ENCODE measurements around the gene C16orf46. TPM values are rescaled to one million over a fixed set of nuclear protein-coding genes. Genes with fewer than 3 reads are reported as not detected.

C16orf46 gene
- total and polyA plus RNA-seq, 9 of the 15 experiments (the other 6 are each of a cell fraction or from before 2014, with no cell fraction given): 0.10 to 0.98 (median 0.41) TPM; not detected in 1

GRCh38 chr16:81035398-81035974 is 41.6 kb downstream of the C16orf46 start, which contains the start of gene ATMIN (continued):
- TF ChIP-seq BRD9 (IDR thresholded peaks at IDR 0.05; ENCODE audit: low read depth, partially characterized antibody): no peak
- TF ChIP-seq CEBPG (CRISPR knock-in tag; IDR thresholded peaks at IDR 0.05): no peak
- no peak for TF ChIP-seq CEBPG (tag; conservative IDR thresholded peaks at IDR 0.05 in 1 of 2, IDR thresholded peaks at IDR 0.05 in 1 of 2)
- no peak for TF ChIP-seq ATF6 (CRISPR knock-in tag; IDR thresholded peaks at IDR 0.05)
- TF ChIP-seq AFF4 (CRISPR knock-in tag; IDR thresholded peaks at IDR 0.05): no peak
- TF ChIP-seq RBM14 (IDR thresholded peaks at IDR 0.05; ENCODE audit: borderline replicate concordance, insufficient read depth, low read depth, low read length): no peak
- no peak for TF ChIP-seq ZNF184 (CRISPR knock-in tag; IDR thresholded peaks at IDR 0.05)
- TF ChIP-seq ZC3H11A (IDR thresholded peaks at IDR 0.05; ENCODE audit: low read depth, low read length): peak; percentile 55; the same call in 1 of the 2 replicates
- TF ChIP-seq BHLHE40 (IDR thresholded peaks at IDR 0.05; ENCODE audit: low read length): peak; percentile 24; the same call in 1 of the 2 replicates
- peak in 1 of 2 experiments; percentile 79; a peak in 2 of 4 replicates for TF ChIP-seq NONO (IDR thresholded peaks at IDR 0.05; ENCODE audit: low read depth in 2 of 2, low read length in 1 of 2)
- TF ChIP-seq STAT6 (CRISPR knock-in tag; IDR thresholded peaks at IDR 0.05): no peak
- no peak for TF ChIP-seq TOE1 (IDR thresholded peaks at IDR 0.05; ENCODE audit: borderline replicate concordance)
- TF ChIP-seq TOE1 (CRISPR knock-in tag; IDR thresholded peaks at IDR 0.05; ENCODE audit: borderline replicate concordance, low read depth): no peak
- no peak for TF ChIP-seq SMAD2 (IDR thresholded peaks at IDR 0.05; ENCODE audit: low read depth, low read length)
- TF ChIP-seq GTF2F1 (IDR thresholded peaks at IDR 0.05; ENCODE audit: low read depth, low read length): no peak
- TF ChIP-seq L3MBTL2 (IDR thresholded peaks at IDR 0.05): no peak; the same call in 1 of the 2 replicates
- TF ChIP-seq CHD2 (IDR thresholded peaks at IDR 0.05; ENCODE audit: low read depth, low read length): no peak
- TF ChIP-seq SMC3 (conservative IDR thresholded peaks at IDR 0.05; ENCODE audit: insufficient read depth, low read depth, low read length): peak; percentile 96
- no peak for TF ChIP-seq MECOM (CRISPR knock-in tag; IDR thresholded peaks at IDR 0.05)
